GM21737 (cell line): ENCODE data around the gene COL25A1.
"Not testable (repeated sequence)": the region's sequence is repeated elsewhere in the genome, so short reads cannot be mapped to it uniquely, and the experiment has no call there.

Source experiments
- ATAC-seq: cut with Tn5 transposase; IDR thresholded peaks from one replicate; pipeline ENCODE4 v1.9.1; 2021; ENCODE audit warnings: mild to moderate bottlenecking, moderate library complexity; ENCODE audit not compliant: unreplicated experiment

Gene COL25A1

DNA sequence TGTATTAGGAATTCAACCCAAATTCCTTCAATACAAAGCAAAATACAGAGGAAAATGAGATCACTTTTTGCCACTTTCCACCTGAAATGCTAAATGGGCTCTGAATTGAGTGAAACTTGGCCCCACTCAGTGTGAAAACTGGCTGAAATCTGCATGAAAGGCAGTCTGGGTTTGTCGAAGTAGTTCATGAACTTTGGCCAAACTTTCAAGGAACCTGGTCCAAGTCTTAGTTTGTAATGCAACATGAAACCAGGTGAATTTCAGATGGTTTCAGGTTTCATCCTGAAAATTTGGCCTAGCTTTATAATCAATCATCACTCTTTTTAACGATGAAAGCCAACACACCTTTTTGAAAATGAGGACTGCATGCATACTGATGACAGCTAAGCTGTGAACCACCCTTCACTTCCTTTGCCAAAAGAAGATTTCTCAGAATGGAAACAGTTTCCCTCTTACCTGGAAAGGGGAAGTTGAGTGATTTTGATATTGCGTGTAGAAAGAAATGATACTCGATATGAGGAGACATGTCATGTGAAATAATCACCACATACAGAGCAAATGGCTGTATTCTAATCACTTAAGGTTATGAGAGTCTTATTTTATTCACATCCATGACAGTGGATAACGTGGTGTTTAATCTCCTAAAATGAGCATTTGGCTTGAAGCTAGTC, 329.7 kb downstream of the COL25A1 start:
- no peak for ATAC-seq

DNA sequence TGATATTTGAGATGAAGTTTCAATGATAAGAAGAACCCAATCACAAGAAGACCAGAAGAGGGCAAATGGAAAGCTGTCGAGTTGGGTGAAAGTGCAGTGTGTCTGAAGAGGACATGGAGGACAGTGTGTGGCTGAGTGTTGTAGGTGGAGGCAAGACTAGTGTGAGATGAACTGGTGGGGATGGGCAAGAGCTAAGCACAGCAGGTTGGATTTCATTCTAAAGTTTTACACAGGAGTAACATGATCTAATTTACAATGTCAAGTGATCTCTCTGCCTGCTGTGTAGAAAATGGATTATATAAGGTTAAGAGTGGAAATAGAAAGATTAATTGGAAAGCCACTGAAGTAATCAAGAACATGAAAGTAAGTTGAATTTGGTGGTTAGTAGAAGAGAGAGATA, 331.0 kb downstream of the COL25A1 start:
- ATAC-seq, result no peak

DNA sequence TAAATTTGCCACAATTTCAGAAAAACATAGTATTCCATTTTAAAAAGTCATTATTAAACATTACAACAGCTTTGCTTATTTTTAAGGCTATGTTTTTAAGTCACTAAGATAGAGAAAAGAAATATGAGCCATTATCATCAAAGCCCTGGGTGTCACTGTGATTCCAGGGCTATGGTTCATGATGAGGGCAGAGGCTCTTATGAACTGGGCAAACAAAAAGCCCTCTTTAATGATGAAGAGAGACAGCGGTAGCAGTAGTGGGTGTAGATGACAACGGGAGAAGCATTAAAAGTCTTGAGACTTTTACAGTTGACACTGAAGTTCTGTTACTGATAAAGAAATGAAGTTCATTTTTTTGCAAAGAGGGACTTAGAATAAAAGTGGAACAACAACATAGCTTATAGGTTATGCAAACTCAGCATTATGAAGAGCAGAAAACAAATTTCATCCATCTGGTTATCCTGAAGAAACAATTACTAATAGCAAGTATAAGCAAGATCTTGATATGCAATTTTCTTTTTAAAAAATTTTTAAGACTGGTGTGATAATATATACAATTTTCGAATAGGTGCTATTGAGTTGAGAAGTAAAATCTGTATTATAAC, 336.9 kb downstream of the COL25A1 start:
- no peak for ATAC-seq

DNA sequence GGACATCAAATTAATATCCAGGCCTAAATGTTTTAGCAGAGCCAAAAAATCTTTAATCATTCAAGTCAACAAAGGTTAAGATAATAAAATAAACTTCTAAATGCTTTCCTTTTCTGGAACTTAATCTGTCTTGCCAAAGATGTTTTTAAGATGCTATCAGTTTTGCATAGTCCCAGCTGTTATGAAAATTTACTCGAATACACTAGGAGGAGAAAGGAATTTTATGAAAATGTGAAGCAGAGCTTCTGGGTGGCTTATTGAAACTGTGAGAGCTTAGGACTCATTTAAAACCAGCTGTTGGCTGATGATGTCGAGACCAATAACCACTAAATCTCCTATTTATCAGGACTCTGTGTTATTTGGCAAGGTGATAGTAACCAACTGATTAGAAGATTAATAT, 337.4 kb downstream of the COL25A1 start:
- no peak for ATAC-seq

DNA sequence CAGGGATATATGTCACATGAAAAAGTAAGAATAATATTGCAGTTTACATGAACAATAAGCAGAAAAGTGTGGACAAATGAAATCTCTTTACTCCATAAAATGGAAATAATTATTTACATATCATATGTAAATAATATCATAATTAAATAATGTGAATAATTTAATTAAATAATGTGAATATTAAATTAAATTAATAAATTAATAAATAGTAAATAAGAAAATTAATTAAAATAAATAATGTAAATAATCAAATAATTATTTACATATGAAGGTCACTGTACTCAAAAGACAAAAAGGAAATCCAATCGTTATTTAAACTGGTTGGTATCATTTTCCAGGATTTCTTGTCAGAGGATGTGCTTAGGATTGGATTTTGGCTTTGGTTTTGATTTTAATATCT, 338.5 kb downstream of the COL25A1 start:
- ATAC-seq, result no peak

GRCh38 chr4:108959491-108959890, 343.0 kb downstream of the COL25A1 start:
- no peak for ATAC-seq

GRCh38 chr4:108954880-108955279, 347.6 kb downstream of the COL25A1 start:
- no peak for ATAC-seq

DNA sequence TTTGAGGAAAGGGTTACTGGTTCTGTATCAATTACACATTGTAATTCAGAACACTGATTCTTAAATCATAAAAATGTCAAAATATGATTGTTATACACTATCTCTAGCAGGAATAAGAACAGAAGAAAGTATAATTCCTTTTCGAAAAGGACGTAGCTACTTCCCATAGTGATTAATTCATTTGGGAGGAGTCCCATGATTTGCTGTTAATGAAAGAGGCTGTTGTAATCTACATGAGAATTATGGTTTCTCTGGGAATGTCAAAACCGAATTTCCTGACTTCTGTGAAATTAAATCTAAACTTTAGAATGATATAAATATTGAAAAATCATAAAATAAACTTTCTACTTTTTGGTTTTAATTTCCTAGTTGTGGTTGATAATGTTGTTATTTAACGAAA, 348.5 kb downstream of the COL25A1 start:
- ATAC-seq, result no peak

DNA sequence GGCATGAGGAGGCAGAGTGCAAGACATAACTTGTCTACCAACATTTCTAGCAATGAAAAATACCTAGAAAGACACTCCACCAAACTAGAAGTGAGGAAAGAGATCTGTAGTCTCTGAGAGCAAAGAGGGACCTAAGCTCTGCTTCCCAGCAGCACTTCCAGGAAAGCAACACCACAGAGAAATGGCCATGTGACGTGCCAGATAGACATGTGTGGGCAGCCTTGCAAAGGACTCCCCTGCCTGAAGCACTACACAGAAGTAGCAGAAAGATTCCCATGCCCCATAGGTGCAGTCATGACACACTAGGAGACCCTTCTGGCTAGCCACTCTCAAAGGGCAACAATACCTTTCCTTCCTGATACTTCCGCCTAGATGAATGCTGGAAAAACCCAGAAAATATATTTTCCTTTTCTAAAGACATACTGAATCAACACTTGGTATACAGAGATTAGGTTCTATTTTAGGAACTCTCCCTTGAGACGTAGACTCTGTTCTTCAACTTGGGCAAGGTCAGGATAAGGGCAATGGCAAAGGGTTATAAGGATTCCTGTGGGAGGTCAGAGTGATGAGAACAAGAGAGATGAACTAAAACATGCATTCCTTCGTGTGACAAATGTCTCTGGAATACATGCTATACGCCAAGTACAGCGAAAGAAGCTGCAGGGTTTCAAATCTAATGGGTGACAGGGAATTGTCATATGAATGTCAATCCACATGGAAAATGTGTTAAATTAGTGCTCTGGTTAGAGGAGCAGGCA, 352.1 kb downstream of the COL25A1 start:
- no peak for ATAC-seq

DNA sequence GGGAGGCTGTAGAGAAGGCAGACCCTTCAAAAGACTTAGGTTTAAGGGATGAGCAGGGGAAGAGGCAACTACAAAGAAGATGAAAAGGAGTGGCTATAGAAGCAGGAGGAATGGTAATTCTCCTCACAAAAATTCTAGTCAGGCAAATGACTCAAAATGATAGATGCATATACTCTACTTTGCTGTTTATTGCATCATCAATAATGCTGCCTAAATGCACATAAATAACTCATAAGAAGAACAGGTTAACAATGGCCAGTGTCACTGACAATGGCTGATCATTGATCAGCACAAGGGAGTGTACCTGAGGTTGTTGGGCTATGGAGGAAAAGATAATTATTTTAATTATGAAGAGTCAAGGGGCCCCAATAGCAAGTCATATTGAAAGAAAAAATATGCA, 354.9 kb downstream of the COL25A1 start:
- ATAC-seq, result no peak

GRCh38 chr4:108946237-108946636, 356.2 kb downstream of the COL25A1 start:
- no peak for ATAC-seq

GRCh38 chr4:108943976-108944591, 358.4 kb downstream of the COL25A1 start:
- ATAC-seq, result no peak

GRCh38 chr4:108943371-108943770, 359.1 kb downstream of the COL25A1 start:
- ATAC-seq, result no peak

DNA sequence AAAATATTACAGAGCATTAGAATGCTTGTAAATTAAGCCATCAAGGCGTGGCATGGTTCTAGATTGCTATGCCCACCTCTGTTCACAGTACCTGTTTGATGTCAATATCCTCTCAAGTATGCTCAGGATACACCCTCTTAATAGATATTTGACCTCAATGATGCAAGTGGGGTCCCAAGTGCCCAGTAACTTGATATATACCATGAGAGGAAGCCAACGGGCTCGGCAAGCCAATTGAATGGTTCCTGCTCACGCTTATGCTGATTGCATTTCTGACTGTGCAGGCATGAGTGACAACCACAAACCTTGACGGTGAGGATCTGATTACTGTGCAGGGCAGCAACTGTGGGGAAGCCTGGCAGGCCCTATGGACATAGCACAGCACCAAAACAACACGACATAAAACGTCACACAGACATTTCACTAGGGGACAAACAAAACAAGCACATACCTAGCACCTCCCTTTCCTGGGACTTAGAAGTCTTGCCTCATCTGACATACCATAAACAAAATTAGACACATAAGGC, 360.5 kb downstream of the COL25A1 start:
- no peak for ATAC-seq

- no peak for ATAC-seq
These were observed 361.8 kb downstream of the COL25A1 start for GRCh38 chr4:108940634-108941033.

DNA sequence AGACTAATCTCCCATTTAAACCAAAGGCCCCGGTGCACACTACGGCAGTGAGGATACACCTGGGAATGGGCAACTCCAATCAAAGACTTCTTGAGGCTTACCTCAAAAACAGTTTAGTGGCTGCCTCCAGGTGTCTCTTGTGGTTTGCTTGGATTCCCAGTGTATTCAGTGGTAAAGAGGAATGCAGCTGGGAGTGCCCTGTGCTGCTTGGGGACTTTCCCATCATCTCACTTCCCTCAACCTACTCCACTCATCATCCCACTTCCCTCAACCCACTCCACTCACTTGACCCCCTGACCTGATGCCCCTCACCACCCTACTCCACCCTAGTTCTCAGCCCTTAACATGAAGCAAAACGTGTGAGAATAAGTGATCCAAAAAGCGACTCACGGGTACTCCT, 362.3 kb downstream of the COL25A1 start:
- no peak for ATAC-seq

DNA sequence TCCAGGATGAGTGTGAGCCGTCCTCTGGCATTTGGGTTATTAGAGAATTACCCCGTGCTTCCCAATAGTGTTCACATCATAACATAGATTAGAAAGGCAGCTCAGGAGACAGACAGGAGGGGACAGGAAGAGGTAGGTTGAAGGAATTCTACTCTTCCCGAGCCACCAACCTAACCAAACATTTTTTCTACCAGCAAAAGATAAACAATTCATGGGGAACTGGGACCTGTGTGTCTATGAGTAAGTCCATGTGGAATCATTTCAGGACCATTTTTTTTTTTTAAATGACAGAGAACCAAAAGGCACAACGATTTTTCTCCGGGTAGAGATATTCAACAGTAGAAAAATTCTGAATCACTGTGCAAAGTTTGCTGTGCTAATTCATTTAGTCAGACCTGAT, 365.4 kb downstream of the COL25A1 start:
- ATAC-seq, result no peak

DNA sequence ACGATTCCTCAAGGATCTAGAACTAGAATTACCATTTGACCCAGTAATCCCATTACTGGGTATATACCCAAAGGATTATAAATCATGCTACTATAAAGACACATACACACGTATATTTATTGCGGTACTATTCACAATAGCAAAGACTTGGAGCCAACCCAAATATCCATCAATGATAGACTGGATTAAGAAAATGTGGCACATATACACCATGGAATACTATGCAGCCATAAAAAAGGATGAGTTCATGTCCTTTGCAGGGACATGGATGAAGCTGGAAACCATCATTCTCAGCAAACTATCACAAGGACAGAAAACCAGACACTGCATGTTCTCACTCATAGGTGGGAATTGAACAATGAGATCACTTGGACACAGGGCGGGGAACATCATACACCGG, 368.5 kb downstream of the COL25A1 start:
- not testable (repeated sequence) for ATAC-seq

DNA sequence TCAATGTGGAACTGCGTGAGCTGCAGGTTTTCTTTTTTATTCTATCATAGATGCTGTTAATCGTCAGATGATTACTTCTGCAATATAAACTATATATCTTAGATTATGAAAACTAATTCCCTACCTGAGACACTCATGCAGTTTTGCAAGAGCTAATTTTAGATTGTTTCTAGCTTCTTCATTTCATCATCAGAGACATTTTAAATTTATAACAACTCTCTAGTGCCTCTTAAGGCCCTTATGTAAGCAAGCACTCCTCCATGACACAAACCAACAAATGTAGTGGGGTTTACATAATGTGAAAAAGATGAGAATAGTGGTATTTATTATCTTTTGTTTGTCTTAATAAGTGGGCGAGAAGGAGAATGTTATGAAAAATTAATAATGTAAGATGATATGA, 369.4 kb downstream of the COL25A1 start:
- no peak for ATAC-seq

GRCh38 chr4:108931926-108932325, 370.5 kb downstream of the COL25A1 start:
- no peak for ATAC-seq

DNA sequence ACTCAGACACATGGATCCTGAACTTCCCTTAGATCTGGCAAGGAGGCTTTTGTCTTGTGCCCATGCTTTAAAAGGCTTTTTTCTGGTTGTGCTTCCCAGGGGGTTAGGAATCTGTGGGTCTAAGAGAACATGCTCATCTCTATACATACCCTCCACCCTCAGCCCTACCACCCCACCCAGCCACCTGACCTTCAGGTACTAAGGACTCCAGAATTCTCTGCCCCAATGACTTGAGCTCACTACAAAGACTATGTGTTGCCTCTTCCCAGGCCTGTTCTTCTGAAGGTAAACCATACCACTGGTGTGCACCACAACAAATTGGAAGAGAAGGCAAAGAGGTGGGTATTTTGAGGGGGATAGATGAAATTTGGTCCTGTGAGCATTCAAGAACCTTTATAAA, 372.3 kb downstream of the COL25A1 start:
- ATAC-seq, result no peak

- no peak for ATAC-seq
These were observed 375.7 kb downstream of the COL25A1 start for GRCh38 chr4:108926781-108927180.
